Stimulated activated CD4-positive, alpha-beta T cell treated with anti-CD3 and anti-CD28 coated beads, TNF-alpha, amount 100 ng/mL, for 1 hour (primary cell): ENCODE results near the gene ANTXR1.
"Not testable (repeated sequence)": the region's sequence is repeated elsewhere in the genome, so short reads cannot be mapped to it uniquely, and the experiment has no call there.

ENCODE experiments used
- DNase-seq, 3 donors: peaks; one replicate each; pipeline ENCODE4 v3.0.0-alpha.2; 2020; ENCODE audit warnings: low read depth in 3 of 3, low spot score in 1 of 3

Gene ANTXR1

DNA sequence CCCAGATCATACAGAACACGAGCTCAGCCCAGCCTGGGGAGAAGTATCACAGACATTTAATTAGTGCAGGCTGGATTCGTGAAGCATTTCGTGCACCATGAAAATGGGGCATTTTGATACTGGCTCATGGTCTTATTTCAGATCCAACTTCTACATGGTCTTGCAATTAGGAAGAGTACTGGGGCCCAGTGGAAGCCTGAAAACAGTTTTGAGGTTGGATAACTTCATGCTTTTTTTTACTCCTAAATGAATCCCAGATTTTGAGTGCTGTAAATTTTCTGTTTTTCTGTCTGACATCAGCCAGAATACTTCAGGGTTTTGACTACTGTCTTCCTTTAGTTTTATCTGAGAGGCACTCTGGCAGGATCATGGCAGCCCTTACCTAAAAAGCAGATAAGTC lies 213.9 kb downstream of the ANTXR1 start:
- no peak for DNase-seq

DNA sequence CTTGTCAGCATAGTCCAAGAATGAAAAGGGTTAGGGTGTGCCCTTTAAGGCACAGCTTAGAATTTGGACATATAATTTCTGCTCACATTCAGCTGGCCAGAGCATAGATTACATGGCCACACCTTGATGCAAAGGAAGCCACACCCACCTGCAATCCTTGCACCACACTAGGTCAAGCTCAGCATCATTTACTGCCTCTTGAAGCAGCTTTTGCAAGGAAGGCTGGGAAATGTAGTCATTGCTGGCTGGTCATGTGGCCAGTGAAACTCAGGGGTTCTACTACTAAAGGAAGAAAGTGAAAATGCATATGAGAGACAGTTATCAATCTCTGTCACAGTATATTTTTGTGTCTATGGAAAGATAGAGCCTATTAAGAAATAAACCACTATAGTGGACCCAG lies 214.7 kb downstream of the ANTXR1 start:
- no peak for DNase-seq

- not testable (repeated sequence) for DNase-seq
Measured at GRCh38 chr2:69230946-69231345, 218.0 kb downstream of the ANTXR1 start.

GRCh38 chr2:69231612-69232277 lies 218.8 kb downstream of the ANTXR1 start:
- no peak for DNase-seq

GRCh38 chr2:69235835-69236234 lies 222.9 kb downstream of the ANTXR1 start:
- DNase-seq = not testable (repeated sequence)

GRCh38 chr2:69237070-69237670 lies 224.2 kb downstream of the ANTXR1 start:
- DNase-seq = no peak

DNA sequence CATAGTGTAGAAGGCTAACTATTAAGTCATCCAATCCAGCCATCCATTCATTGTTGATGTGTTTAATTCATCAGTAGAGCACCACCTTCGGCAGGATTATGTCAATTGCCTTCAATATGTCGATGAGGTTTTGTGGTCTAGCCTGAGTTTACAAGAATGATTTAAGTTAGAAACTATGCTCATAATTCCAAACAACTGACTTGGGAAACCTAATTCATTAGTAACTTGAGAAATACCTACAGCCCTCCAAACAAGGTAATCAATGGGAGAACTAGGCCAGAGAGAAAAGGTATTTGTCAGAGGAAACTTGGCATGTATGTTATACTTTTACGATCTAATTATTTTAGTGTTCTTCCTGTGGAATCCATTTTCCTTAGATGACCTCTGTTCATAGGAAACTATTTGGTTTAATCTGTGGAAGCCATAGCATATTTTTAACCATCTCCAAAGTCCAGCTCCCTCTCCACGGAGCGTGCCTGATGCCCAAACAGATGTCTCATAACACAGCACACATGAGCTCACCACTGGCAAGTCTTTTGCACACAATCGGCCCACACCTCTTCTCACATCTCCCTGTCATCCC lies 225.6 kb downstream of the ANTXR1 start:
- no peak for DNase-seq

DNA sequence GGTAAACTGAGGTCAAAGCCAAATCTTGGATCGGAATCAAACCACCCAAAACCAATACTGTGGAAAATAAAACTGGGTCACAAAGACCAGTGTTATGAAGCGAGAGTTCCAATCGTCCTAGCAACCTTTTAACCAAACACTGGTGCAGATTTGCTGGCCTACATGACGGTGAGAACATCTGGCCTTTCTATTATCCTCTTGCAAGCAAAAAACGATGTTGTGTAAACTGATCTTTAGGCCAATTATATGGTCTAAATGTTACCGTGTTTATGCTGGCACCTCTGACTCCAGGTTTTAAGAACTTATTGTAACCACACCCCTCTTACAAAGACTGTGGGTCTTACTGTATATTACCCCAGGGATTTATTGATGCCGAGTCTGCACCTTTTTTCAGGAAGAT lies 228.1 kb downstream of the ANTXR1 start:
- no peak for DNase-seq

DNA sequence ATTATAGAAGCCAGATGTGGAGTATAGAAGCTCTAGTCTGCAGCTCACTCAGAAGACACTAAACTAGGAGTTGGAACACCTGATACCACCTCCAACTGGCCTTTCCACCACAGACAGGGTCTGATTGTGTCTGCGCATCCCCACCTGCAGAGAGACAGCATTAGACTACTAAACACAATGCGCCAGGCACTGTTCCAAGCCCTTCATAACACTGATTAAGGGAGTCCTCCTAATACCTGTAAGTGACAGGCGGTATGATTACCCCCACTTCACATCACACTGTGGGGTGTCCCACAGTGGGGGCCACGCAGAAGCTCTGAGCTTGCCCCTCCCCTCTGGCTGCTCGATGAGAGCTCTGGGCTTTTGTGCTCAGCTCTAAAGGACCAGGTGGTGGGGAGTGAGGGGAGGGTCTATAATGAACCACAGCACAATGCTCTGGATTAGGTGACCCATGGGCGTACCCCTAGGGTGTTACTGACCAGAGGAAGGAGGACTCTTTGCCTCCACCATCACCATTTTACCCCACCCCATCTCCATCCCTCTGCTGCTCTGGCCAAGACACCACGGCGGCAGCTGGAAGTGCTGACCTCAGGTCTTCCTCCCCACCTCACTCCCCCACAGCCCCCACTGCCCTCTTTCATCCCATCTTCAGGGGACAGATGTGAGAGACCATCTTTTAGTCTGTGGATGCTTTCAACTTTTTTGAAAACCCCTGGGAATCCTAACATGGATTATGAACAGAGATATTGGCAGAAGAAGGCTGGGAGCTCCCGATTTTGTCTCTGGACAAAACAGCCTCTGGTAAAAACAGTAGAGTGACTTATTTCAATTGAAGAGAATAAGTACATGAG lies 228.9 kb downstream of the ANTXR1 start:
- DNase-seq = no peak

GRCh38 chr2:69242651-69243051 lies 229.7 kb downstream of the ANTXR1 start:
- no peak for DNase-seq

- no peak for DNase-seq
Measured at GRCh38 chr2:69243652-69244051, 230.7 kb downstream of the ANTXR1 start.

DNA sequence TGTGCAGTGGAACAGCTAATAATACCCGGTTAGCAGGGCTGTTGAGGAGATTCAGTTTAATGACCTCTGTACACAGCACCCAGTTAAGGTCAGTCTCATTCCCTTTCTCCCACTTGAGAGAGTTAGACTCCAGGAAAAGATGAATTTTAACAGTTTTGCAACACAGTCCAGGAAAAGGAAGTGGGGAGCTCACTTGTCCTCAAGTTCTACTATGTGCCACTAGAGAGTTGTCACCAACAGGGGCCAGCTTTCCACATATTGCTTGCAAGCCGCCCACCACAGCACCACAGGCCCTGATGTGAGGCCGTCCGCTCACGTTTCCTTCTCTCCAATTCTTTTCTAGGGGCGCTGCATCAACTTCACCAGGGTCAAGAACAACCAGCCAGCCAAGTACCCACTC lies 231.9 kb downstream of the ANTXR1 start:
- DNase-seq = no peak

DNA sequence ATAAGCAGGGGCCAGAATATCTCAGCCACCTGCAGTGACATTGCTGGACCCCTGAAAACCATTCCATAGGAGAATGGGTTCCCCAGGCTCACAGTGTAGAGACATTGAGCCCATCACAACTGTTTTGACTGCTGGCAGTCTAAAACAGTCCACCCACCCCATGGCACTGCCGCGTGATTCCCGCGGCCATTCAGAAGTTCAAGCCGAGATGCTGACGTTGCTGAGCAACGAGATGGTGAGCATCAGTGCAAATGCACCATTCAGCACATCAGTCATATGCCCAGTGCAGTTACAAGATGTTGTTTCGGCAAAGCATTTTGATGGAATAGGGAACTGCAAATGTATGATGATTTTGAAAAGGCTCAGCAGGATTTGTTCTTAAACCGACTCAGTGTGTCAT lies 234.6 kb downstream of the ANTXR1 start:
- no peak for DNase-seq

DNA sequence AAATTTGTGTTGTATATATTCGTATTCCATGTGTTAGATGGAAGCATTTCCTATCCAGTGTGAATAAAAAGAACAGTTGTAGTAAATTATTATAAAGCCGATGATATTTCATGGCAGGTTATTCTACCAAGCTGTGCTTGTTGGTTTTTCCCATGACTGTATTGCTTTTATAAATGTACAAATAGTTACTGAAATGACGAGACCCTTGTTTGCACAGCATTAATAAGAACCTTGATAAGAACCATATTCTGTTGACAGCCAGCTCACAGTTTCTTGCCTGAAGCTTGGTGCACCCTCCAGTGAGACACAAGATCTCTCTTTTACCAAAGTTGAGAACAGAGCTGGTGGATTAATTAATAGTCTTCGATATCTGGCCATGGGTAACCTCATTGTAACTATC lies 235.3 kb downstream of the ANTXR1 start:
- no peak for DNase-seq

- DNase-seq = no peak
Measured at GRCh38 chr2:69250981-69251380, 238.0 kb downstream of the ANTXR1 start.

DNA sequence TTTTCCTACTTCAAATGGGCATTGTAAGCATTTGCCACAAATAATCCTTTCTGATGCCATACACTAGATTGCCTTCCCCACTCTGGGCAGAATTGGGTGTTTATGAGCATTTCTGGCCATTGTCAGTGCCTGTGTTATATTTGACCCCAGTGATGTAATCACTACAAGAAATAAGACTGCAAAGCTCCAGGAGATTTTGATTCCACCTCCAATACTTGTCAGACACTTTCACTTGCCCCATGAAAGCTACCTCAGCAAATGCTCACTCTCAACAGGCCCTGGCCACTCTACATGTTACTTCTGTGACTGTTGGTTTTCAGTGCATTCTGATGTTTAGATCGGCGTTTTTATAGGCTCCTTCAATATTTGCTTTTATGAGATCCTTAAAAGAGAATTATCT lies 239.0 kb downstream of the ANTXR1 start:
- no peak for DNase-seq

- DNase-seq = no peak
Measured at GRCh38 chr2:69253112-69253511, 240.1 kb downstream of the ANTXR1 start.

- DNase-seq = no peak
Measured at GRCh38 chr2:69253611-69254301, 240.8 kb downstream of the ANTXR1 start.

DNA sequence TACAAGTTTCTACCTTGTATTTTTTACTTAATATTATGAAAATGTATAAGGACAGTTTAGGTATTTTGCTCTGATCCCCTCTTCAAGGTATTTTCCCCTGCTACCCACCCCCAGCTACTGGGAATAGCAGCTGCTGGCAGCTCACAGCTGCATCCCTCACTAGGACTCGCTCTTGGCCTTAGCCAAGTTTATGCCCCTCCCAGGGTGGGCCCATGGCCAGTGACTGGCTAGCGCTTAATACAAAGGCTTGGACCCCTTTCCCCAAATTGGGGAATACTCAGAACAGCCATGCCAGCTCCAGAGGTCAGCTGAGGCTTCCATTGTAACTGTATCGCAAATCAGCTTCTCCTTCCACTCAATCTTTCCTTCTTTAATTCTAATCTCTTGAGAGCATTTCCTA lies 242.8 kb downstream of the ANTXR1 start:
- DNase-seq = no peak

DNA sequence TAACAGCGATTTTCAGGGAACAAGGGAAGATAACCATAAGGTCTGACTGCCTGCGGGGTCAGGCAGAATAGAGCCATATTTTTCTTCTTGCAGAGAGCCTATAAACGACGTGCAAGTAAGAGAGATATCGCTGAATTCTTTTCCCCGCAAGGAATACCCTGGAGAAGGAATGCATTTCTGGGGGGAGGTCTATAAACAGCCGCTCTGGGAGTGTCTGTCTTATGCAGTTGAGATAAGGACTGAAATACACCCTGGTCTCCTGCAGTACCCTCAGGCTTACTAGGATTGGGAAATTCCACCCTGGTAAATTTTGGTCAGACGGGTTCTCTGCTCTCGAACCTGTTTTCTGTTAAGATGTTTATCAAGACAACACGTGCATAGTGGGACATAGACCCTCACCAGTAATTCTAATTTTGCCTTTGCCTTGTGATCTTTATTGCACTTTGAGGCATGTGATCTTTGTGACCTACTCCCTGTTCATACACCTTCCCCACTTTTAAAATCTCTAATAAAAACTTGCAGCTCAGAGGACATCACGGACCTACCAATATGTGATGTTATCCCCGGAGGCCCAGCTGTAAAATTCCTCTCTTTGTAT lies 247.1 kb downstream of the ANTXR1 start:
- not testable (repeated sequence) for DNase-seq

DNA sequence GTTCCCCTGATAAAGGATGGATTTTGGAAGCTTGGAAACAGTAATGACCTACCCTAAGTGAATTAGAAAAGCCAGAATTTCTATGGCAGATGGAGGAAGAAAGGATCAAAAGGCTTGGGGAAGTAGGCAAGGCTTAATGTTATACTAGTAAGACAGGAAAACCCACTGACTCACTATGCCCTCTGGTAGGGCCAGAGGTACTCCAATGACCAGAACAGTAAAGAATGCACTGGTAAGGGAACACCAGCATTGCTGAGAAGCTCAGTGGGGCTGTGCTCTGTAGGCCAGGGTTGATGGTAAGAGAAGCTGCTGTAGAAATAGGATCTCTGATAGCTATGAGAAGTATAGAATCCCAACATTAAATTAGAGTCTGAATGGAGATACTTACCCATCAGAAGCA lies 247.7 kb downstream of the ANTXR1 start:
- no peak for DNase-seq
